ENCODE measurements around the gene TAS2R41. TPM values are rescaled to one million over a fixed set of nuclear protein-coding genes. Genes with fewer than 3 reads are reported as not detected.

Gene TAS2R41
- total RNA-seq, 1 experiment from 2014 or later = not detected

DNA sequence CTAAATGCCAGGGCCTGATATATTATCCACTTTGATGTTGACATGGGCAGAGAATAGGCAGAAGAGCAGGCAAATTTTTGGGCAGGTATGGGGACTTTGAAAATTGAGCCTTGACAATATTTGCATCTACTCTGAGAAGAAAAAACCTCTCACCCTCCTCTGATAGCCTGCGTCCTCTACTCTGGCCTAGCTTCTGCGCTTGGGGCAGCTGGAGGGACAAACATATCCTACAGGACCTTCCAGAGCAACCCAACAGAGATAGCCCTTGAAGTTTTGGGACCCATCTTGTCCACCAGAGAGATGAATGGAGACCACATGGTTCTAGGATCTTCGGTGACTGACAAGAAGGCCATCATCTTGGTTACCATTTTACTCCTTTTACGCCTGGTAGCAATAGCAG, 34.5 kb upstream of the TAS2R41 start, which contains the start of gene TAS2R60:
Gene TAS2R60, plus strand, starts transcription at position 301 of the 400 bp plus-strand sequence. Its CDS starts 0 bp downstream, at position 301.
- Mint-ChIP-seq H3K27ac (no peak within 1 kb of the TSS), H3K9me3 (no peaks in the 10 kb centered on the region), H3K4me3 (no peak within 1 kb of the TSS), H3K4me1 (no peaks in the 10 kb centered on the region), H3K36me3 (ENCODE audit: insufficient read depth in 1 of 3, low read depth in 3 of 3) (no peaks in the 10 kb centered on the region; a peak in 1 of 7 replicates), H3K27me3 (ENCODE audit: low read depth) (no peaks in the 10 kb centered on the region; the same call in 1 of the 2 replicates)
- no peak within 1 kb of the TSS for H2AK5ac ChIP-seq (ENCODE audit: insufficient read length, low read length)
- H3K27me3 ChIP-seq (ENCODE audit: insufficient read depth, low read length) = no peaks in the 10 kb centered on the region
- DNase-seq = no peak
- TF ChIP-seq, protein P1, sequence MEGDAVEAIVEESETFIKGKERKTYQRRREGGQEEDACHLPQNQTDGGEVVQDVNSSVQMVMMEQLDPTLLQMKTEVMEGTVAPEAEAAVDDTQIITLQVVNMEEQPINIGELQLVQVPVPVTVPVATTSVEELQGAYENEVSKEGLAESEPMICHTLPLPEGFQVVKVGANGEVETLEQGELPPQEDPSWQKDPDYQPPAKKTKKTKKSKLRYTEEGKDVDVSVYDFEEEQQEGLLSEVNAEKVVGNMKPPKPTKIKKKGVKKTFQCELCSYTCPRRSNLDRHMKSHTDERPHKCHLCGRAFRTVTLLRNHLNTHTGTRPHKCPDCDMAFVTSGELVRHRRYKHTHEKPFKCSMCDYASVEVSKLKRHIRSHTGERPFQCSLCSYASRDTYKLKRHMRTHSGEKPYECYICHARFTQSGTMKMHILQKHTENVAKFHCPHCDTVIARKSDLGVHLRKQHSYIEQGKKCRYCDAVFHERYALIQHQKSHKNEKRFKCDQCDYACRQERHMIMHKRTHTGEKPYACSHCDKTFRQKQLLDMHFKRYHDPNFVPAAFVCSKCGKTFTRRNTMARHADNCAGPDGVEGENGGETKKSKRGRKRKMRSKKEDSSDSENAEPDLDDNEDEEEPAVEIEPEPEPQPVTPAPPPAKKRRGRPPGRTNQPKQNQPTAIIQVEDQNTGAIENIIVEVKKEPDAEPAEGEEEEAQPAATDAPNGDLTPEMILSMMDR (conservative IDR thresholded peaks at IDR 0.05) = no peak
- H2BK15ac ChIP-seq (ENCODE audit: low read depth, low read length) = no peak within 1 kb of the TSS
- no peak within 1 kb of the TSS for H4K8ac ChIP-seq (replicated peaks; ENCODE audit: insufficient read length, low read depth, low read length)
- H3K27ac ChIP-seq (ENCODE audit: insufficient read length, low read depth, low read length) = no peak within 1 kb of the TSS
- no peak within 1 kb of the TSS for H2BK120ac ChIP-seq (ENCODE audit: low read depth, low read length, poor library complexity, severe bottlenecking)
- no peaks in the 10 kb centered on the region for H3K9me3 ChIP-seq (ENCODE audit: control insufficient read depth, low read depth, low read length)
- no peak within 1 kb of the TSS for H4K91ac ChIP-seq (ENCODE audit: insufficient read length, low read depth, low read length)
- no peaks in the 10 kb centered on the region for H3K4me1 ChIP-seq (ENCODE audit: insufficient read depth, low read length)
- no peaks in the 10 kb centered on the region for H3K79me1 ChIP-seq (ENCODE audit: insufficient read depth, low read depth, low read length, poor library complexity, severe bottlenecking)
- H4K5ac ChIP-seq (ENCODE audit: insufficient read length, low read depth, low read length) = no peak within 1 kb of the TSS
- H3K56ac ChIP-seq (ENCODE audit: insufficient read length, low read depth, low read length) = no peak within 1 kb of the TSS
- H3K18ac ChIP-seq (ENCODE audit: insufficient read length, low read depth, low read length) = no peak within 1 kb of the TSS
- H2AFZ ChIP-seq (ENCODE audit: low read length) = no peak within 1 kb of the TSS
- H3K23ac ChIP-seq (ENCODE audit: insufficient read length, low read depth, low read length) = no peak within 1 kb of the TSS
- H2BK12ac ChIP-seq (ENCODE audit: insufficient read length, low read depth, low read length) = no peak within 1 kb of the TSS
- no peak within 1 kb of the TSS for H3K4me2 ChIP-seq (ENCODE audit: insufficient read depth, insufficient read length, low read length)
- H4K20me1 ChIP-seq (ENCODE audit: control insufficient read depth, insufficient read depth, insufficient read length) = no peaks in the 10 kb centered on the region
- no peak within 1 kb of the TSS for H2BK20ac ChIP-seq (ENCODE audit: low read depth, low read length, poor library complexity, severe bottlenecking)
- H3K9ac ChIP-seq (ENCODE audit: extremely low read depth, insufficient read length, low read length) = no peak within 1 kb of the TSS
- no peak within 1 kb of the TSS for H3K4ac ChIP-seq (ENCODE audit: low read depth, low read length)
- no peak within 1 kb of the TSS for H3T11ph ChIP-seq (ENCODE audit: low read length)
- H3K14ac ChIP-seq (ENCODE audit: insufficient read depth, low read length) = no peak within 1 kb of the TSS
- H3K23me2 ChIP-seq (ENCODE audit: insufficient read length, low read depth, low read length, poor library complexity, severe bottlenecking) = no peaks in the 10 kb centered on the region
- H3K79me2 ChIP-seq (ENCODE audit: insufficient read depth, low read length) = no peaks in the 10 kb centered on the region
- WGBS (ENCODE audit: extremely low coverage, insufficient read length, low lambda C conversion rate) = no CpG with 5 or more reads among the region's 4 CpGs
- no peak within 1 kb of the TSS for H2BK5ac ChIP-seq (ENCODE audit: insufficient read length, low read length)
